ENCODE results near the gene SFT2D2.

- TF ChIP-seq CTCF (conservative IDR thresholded peaks at IDR 0.05; ENCODE audit: low read length) = no peak
- no peak for TF ChIP-seq EZH2phosphoT487 (IDR thresholded peaks at IDR 0.05; ENCODE audit: borderline replicate concordance)
Measured at GRCh38 chr1:168224991-168225390, 813 bp upstream of the SFT2D2 start.

All from Loucy (cell line).